BJ (cell line): ENCODE measurements around the gene SPRY2. TPM values are rescaled to one million over a fixed set of nuclear protein-coding genes. Genes with fewer than 3 reads are reported as not detected.

Experiments used
- CTCF ChIA-PET: fragments of 350-600 bp; formaldehyde crosslinking; extraction: SDS; loops from one replicate; lab custom pipeline; 2021; ENCODE audit warnings: antibody characterized with exemption, inconsistent platforms; lab: Yijun Ruan, JAX
- POLR2A ChIA-PET: fragments of 300-600 bp; sonication (Branson Sonifier 250); formaldehyde crosslinking; extraction: SDS; loops from one replicate; lab custom pipeline; 2021; ENCODE audit warnings: antibody characterized with exemption; lab: Charles Lee
- DNase-seq: peaks from one replicate; pipeline ENCODE4 v3.0.0-alpha.2; 2011; ENCODE audit warnings: low read depth
- H3K27me3 ChIP-seq: 2 replicates; pipeline ENCODE4 v1.6.0; 2011; ENCODE audit warnings: low read length; ENCODE audit not compliant: control insufficient read depth, insufficient read depth
- H3K36me3 ChIP-seq: 2 replicates; pipeline ENCODE4 v1.5.1; 2011; ENCODE audit warnings: low read length; ENCODE audit not compliant: control insufficient read depth, insufficient read depth
- H3K4me3 ChIP-seq: 2 replicates; pipeline ENCODE4 v1.5.1; 2011; ENCODE audit warnings: low read depth, mild to moderate bottlenecking, control low read depth, low read length
- polyA plus RNA-seq: library from polyadenylated mRNA; depleted of rRNA; stranded (reverse); fragments of >200 nt; gene quantifications from 2 replicates; pipeline ENCODE4 v1.2.3, GENCODE V29; 2011
- TF ChIP-seq, protein P1 (sequence below): IDR thresholded peaks from 2 replicates; pipeline ENCODE4 v1.5.1; 2011; ENCODE audit warnings: low read depth, mild to moderate bottlenecking, control low read depth, inconsistent platforms, low read length, moderate library complexity; ENCODE audit not compliant: insufficient read depth

Gene SPRY2
- polyA plus RNA-seq, 1 experiment: 21.0 TPM

DNA sequence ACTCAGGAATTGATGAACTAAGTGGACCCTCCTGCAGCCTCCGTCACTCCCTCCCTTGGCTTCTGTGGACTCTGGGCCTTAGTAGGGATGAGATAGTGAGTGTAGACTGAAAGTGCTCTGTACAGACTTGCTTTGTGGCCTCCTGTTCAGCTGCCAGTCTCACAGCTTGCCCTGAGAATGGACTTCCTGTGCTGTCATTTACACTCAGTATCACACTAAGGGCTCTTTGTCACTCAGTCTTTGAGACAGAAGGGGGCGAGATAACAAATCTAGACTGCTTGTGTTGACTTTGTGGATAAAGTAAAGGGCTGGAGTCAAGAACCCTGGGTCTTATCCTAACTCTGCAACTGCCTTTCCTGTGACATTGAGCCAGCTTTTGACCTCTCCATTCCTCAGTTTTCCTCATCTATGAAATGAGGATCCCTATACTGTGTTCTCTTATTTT is 21.0 kb upstream of the SPRY2 start:
- Histone ChIP-seq H3K27me3 (no peaks in the 10 kb centered on the region), H3K4me3 (no peak overlapping the region), H3K36me3 (no peaks in the 10 kb centered on the region)
- POLR2A ChIA-PET: no interaction called here
- no peak for DNase-seq
- CTCF ChIA-PET: interaction anchor here (0.6 to 2.5 kb wide), 4 partner anchors 19 to 683 kb away, joined by 3 to 13 read pairs (median 8); no protein-coding TSS in a partner anchor
- TF ChIP-seq, protein P1, sequence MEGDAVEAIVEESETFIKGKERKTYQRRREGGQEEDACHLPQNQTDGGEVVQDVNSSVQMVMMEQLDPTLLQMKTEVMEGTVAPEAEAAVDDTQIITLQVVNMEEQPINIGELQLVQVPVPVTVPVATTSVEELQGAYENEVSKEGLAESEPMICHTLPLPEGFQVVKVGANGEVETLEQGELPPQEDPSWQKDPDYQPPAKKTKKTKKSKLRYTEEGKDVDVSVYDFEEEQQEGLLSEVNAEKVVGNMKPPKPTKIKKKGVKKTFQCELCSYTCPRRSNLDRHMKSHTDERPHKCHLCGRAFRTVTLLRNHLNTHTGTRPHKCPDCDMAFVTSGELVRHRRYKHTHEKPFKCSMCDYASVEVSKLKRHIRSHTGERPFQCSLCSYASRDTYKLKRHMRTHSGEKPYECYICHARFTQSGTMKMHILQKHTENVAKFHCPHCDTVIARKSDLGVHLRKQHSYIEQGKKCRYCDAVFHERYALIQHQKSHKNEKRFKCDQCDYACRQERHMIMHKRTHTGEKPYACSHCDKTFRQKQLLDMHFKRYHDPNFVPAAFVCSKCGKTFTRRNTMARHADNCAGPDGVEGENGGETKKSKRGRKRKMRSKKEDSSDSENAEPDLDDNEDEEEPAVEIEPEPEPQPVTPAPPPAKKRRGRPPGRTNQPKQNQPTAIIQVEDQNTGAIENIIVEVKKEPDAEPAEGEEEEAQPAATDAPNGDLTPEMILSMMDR: no peak

DNA sequence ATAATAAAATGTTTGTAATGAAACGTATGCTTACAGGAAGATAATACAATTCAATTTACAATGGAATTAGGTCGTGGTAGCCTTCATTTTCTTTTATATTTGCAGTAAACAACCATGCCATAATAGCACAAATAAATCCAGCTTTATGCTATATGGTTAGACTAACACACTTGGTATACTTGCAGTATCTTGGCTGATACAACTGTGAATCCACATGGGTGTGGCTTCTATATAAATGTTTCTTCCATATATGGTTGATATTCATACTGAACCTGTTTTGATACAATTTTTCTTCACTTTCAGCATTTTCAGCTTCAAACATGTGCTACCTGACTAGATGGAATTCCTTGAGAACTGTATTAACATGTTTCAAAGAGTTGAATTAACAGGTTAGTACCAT is 20.4 kb upstream of the SPRY2 start:
- DNase-seq: no peak
- POLR2A ChIA-PET: no interaction called here
- TF ChIP-seq, protein P1: no peak
- no peaks in the 10 kb centered on the region for H3K27me3 ChIP-seq
- no peaks in the 10 kb centered on the region for H3K36me3 ChIP-seq
- H3K4me3 ChIP-seq: no peak overlapping the region
- CTCF ChIA-PET: interaction anchor here (2.5 kb wide), 1 partner anchor 19 kb away, joined by 13 read pairs; no protein-coding TSS in a partner anchor

DNA sequence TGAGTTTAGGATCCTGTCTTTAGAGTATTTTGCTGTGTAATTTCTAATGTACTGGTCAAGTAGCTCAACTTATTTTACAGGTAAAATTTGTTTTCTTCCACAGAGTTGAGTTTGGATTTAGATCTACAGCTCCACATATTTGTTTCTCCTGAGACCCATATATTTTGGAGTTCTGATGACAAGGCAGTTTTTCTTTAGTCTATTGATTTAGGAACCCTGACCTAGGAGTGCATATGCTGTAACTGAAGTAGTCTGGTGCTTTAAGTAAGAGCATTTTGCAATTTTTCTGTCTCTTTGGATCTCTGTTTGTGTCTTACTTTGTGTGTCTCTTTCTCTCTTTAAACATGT is 19.5 kb upstream of the SPRY2 start:
- POLR2A ChIA-PET: no interaction called here

DNA sequence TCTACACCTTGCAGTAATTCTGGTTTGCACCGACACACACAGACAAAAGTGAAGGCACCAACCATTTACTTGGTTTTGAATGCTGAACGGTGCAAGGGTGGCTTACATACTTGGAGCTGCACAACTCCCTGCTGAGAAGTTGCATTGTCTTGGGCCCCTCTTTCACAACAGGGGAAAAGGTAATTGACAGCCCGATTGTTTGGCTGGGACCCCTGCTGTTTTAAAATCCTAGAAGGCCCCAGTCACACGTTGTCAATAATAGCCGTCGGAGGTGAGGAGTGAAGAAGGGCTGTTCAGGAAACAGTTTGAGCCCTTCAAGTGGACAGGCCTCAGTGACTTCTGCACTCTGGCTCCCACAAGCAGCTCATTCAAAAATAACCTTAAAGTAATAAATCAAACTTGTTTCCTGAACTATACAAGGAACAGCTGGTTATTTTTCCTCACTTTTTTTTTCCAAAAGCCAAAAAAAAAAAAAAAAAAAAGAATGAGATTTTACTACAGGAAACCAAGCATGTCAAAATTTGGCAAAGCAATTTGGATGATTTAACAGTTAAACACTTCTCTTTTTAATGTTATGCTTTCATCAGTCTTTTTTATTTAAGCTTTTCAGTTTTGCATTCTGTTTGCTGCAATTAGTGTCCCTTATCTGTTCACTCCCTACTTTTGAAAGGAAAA is 19.0 kb upstream of the SPRY2 start:
- Histone ChIP-seq H3K4me3 (no peak overlapping the region), H3K36me3 (no peaks in the 10 kb centered on the region), H3K27me3 (no peaks in the 10 kb centered on the region)
- POLR2A ChIA-PET: interaction anchor here (0.6 kb wide), 1 partner anchor 310 kb away, joined by 4 read pairs; no protein-coding TSS in a partner anchor
- CTCF ChIA-PET: interaction anchor here (0.9 to 1.8 kb wide), 6 partner anchors 10 to 681 kb away, joined by 3 to 7 read pairs (median 4); no protein-coding TSS in a partner anchor
- no peak for DNase-seq
- TF ChIP-seq, protein P1: no peak

More for the DNA sequence above, 19.5 kb upstream of the SPRY2 start:
- CTCF ChIA-PET: interaction anchor here (0.9 to 1.8 kb wide), 5 partner anchors 16 to 681 kb away, joined by 3 to 7 read pairs (median 4); no protein-coding TSS in a partner anchor
- Histone ChIP-seq H3K4me3 (no peak overlapping the region), H3K27me3 (no peaks in the 10 kb centered on the region), H3K36me3 (no peaks in the 10 kb centered on the region)
- TF ChIP-seq, protein P1: no peak
- DNase-seq: no peak

DNA sequence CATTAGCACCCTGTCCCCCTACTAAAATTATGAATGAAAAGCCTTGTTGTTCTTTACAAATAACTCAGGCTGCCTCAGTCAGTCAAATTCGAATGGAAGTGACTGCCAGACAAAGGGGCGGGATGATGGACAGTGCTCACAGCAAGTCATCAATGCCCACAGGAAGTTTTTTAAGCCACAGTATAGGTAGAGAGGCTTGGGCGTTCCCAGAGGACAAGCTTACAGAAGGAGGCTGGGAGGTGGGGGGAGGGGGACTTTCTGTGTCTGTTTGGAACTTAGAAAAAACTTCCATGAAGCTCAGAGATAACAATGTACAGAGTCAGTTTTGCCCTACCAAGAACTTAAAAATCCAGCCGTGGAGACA is 18.5 kb upstream of the SPRY2 start:
- DNase-seq: no peak
- TF ChIP-seq, protein P1: no peak
- CTCF ChIA-PET: interaction anchor here (1.5 to 1.8 kb wide), 4 partner anchors 10 to 20 kb away, joined by 3 to 7 read pairs (median 4); no protein-coding TSS in a partner anchor
- no peaks in the 10 kb centered on the region for H3K27me3 ChIP-seq
- no peaks in the 10 kb centered on the region for H3K36me3 ChIP-seq
- H3K4me3 ChIP-seq: no peak overlapping the region
- POLR2A ChIA-PET: interaction anchor here (0.6 kb wide), 1 partner anchor 309 kb away, joined by 4 read pairs; no protein-coding TSS in a partner anchor
